ENCODE results near the gene CDKN2AIP.

Gene CDKN2AIP

DNA sequence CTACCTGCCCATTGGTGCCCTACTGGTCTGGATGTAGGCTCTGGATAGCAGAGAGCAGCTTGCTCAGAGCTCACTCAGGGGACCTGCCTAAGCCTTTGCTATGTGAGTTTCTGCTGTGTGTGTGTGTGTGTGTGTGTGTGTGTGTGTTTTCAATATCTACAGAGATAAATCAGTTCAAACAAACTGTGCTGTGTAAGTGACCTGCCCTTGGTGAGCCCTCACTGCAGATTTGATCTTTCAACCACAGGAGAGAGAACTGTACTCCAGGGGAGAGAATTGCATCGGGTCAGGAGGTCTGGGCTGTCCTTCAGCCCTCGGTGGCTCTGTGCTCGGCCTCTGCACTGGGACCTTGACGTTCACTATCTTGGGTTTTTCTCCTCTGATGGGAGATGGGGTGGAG lies 35.0 kb upstream of the CDKN2AIP start:
- no peaks in the 10 kb centered on the region for H3K36me3 ChIP-seq
- no peak for DNase-seq
- no peak for TF ChIP-seq CTCF (IDR thresholded peaks at IDR 0.05; ENCODE audit: low read depth, low read length)
- no peaks in the 10 kb centered on the region for H3K27me3 ChIP-seq (ENCODE audit: insufficient read depth, low read depth, severe bottlenecking)
- H3K4me3 ChIP-seq (ENCODE audit: low read depth, low read length): no peak overlapping the region
- no peak overlapping the region for H3K27ac ChIP-seq
- H3K9me3 ChIP-seq (ENCODE audit: severe bottlenecking): no peaks in the 10 kb centered on the region

- Histone ChIP-seq H3K9me3 (ENCODE audit: severe bottlenecking) (no peaks in the 10 kb centered on the region), H3K36me3 (no peaks in the 10 kb centered on the region), H3K4me3 (ENCODE audit: low read depth, low read length) (no peak overlapping the region), H3K27me3 (ENCODE audit: insufficient read depth, low read depth, severe bottlenecking) (no peaks in the 10 kb centered on the region), H3K27ac (no peak overlapping the region)
- no peak for DNase-seq
- TF ChIP-seq CTCF (IDR thresholded peaks at IDR 0.05; ENCODE audit: low read depth, low read length): no peak
Observed at GRCh38 chr4:183409934-183410333, 34.5 kb upstream of the CDKN2AIP start.

DNA sequence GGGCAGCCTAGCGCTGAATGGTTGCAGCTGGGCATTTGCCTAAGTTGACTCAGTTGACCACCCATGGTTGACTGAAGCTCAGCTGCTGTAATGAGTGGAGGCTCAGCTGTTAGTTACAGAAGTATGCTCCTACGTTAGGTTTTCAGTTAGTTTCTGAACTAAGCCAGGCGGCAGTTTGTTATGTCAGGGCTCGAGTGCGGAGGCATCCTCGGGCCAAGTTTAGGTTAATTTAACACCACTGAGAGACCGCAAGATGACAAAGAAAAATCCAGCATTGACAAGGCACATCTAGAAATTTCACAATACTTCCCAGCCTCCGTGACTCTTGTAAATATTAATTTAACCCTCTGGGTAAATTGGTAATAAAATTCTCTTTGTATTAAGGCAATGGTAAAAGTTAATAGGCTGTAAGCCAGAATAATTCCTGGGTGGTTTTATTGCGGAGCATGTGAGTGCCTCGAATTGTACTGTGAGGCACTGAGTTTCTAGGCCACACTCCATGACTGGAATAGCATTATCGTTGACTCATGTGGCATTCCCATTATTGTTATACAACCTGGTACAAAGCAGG lies 33.1 kb upstream of the CDKN2AIP start:
- Histone ChIP-seq H3K27me3 (ENCODE audit: insufficient read depth, low read depth, severe bottlenecking) (no peaks in the 10 kb centered on the region), H3K9me3 (ENCODE audit: severe bottlenecking) (no peaks in the 10 kb centered on the region), H3K27ac (no peak overlapping the region), H3K4me3 (ENCODE audit: low read depth, low read length) (no peak overlapping the region), H3K36me3 (no peaks in the 10 kb centered on the region)
- TF ChIP-seq CTCF (IDR thresholded peaks at IDR 0.05; ENCODE audit: low read depth, low read length): no peak
- DNase-seq: no peak

GRCh38 chr4:183412821-183413220 lies 31.6 kb upstream of the CDKN2AIP start:
- no peaks in the 10 kb centered on the region for H3K36me3 ChIP-seq
- no peak for DNase-seq
- no peaks in the 10 kb centered on the region for H3K9me3 ChIP-seq (ENCODE audit: severe bottlenecking)
- no peak for TF ChIP-seq CTCF (IDR thresholded peaks at IDR 0.05; ENCODE audit: low read depth, low read length)
- H3K4me3 ChIP-seq (ENCODE audit: low read depth, low read length): no peak overlapping the region
- H3K27me3 ChIP-seq (ENCODE audit: insufficient read depth, low read depth, severe bottlenecking): no peaks in the 10 kb centered on the region
- H3K27ac ChIP-seq: no peak overlapping the region

DNA sequence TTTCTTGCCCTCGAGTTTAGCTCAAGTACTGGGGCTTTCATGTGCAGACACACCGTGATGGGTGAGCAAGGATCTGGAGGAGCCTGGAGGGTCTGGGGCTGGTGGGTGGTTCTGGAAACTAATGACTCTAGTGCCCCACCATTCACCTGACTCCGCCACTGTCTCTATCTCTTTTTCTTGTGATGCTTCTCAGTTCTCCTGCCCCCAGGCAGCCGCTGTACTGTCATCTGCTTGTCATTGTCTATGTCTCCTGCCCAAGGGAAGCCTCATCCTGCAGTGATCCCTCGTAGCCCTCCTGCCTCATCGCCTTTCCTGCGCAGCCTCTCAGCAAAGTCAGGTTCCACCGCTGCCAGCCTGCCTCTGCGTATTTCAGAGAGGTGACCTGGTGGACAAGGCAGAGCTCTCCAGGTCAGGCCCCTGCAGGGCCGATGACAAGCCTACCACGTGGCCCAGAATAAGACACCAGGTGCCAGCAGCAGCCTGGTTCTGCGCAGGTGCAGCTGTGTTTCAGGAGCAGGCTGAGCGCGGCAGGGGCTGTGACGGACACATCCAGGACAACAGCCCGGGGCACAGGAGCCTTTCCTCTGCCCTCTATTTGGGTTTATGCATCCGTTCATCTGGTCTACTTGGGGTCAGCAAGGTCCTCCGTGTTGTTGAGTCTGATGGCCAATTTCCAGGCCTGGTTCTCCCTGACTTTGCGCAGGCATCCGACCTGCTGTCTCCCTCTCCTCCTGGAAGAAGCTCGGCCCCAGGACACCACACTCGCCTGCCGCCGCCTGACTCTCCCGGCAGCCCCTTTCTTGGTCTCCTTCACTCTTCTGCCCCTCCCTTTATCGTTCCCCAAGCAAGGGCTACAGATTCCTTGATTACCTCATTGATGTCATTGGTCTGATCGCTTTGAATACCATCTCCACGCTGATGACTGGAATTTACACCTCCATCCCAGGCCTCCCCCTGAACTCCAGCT lies 30.9 kb upstream of the CDKN2AIP start:
- no peak for TF ChIP-seq CTCF (IDR thresholded peaks at IDR 0.05; ENCODE audit: low read depth, low read length)
- Histone ChIP-seq H3K4me3 (ENCODE audit: low read depth, low read length) (no peak overlapping the region), H3K27me3 (ENCODE audit: insufficient read depth, low read depth, severe bottlenecking) (no peaks in the 10 kb centered on the region), H3K36me3 (no peaks in the 10 kb centered on the region), H3K9me3 (ENCODE audit: severe bottlenecking) (no peaks in the 10 kb centered on the region), H3K27ac (no peak overlapping the region)
- no peak for DNase-seq

Data from WERI-Rb-1 (cell line).